22Rv1 (cell line): ENCODE data around the gene SPATS2L.

Source experiments
- ZFX ChIP-seq: fragments of 450-650 bp; IDR thresholded peaks from 2 replicates; pipeline ENCODE4 v1.6.1; 2017; ENCODE audit warnings: antibody characterized with exemption, borderline replicate concordance
- TF ChIP-seq, protein P1 (sequence below): fragments of 450-650 bp; IDR thresholded peaks from 2 replicates; pipeline ENCODE4 v1.5.1; 2017; ENCODE audit warnings: mild to moderate bottlenecking

DNA sequence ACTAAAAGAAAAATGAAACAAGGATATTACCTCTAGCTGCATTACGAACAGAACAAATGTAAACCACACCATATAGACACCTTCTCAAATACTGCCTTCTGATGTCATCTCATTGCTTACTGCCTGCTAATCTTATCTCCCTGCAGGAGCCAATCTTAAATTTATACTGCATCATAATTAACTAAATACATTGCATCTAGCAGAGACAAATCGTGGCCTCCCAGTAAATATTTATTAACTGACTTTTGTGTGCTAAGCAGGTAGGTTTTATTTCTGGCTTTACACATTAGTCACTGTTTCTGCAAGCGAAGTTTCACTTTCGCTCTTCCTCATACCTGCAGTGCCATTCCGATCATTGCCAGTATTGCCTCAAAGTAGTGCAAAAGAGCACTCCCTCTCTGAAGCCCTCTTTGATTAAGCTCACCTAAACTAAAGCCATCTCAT, 67.5 kb downstream of the SPATS2L start:
- TF ChIP-seq, protein P1, sequence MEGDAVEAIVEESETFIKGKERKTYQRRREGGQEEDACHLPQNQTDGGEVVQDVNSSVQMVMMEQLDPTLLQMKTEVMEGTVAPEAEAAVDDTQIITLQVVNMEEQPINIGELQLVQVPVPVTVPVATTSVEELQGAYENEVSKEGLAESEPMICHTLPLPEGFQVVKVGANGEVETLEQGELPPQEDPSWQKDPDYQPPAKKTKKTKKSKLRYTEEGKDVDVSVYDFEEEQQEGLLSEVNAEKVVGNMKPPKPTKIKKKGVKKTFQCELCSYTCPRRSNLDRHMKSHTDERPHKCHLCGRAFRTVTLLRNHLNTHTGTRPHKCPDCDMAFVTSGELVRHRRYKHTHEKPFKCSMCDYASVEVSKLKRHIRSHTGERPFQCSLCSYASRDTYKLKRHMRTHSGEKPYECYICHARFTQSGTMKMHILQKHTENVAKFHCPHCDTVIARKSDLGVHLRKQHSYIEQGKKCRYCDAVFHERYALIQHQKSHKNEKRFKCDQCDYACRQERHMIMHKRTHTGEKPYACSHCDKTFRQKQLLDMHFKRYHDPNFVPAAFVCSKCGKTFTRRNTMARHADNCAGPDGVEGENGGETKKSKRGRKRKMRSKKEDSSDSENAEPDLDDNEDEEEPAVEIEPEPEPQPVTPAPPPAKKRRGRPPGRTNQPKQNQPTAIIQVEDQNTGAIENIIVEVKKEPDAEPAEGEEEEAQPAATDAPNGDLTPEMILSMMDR: no peak
- no peak for TF ChIP-seq ZFX
